T-helper 2 cell treated with Interferon-gamma antibody and Interleukin-4, amounts not matched to agents 5 μg/mL and 100 μg/mL, for 36 hours (primary cell): ENCODE results near the gene FOXD4L1.
"Not testable (repeated sequence)": the region's sequence is repeated elsewhere in the genome, so short reads cannot be mapped to it uniquely, and the experiment has no call there.

Experiments used
- DNase-seq: peaks from one replicate; pipeline ENCODE4 v3.0.0; 2021; ENCODE audit warnings: low spot score
- H3K27ac Mint-ChIP-seq: one replicate; pipeline ENCODE4 v1.8.0; 2021; ENCODE audit warnings: mild to moderate bottlenecking, mixed read lengths
- H3K27me3 Mint-ChIP-seq: one replicate; pipeline ENCODE4 v1.8.0; 2021; ENCODE audit warnings: low read depth, mixed read lengths
- H3K36me3 Mint-ChIP-seq: one replicate; pipeline ENCODE4 v1.8.0; 2021; ENCODE audit warnings: low read depth, mixed read lengths
- H3K4me1 Mint-ChIP-seq: one replicate; pipeline ENCODE4 v1.8.0; 2021; ENCODE audit warnings: low read depth, mixed read lengths
- H3K4me3 Mint-ChIP-seq: one replicate; pipeline ENCODE4 v1.8.0; 2022; ENCODE audit warnings: mild to moderate bottlenecking, moderate library complexity, mixed read lengths
- H3K9me3 Mint-ChIP-seq: one replicate; pipeline ENCODE4 v1.8.0; 2021; ENCODE audit warnings: mixed read lengths

FOXD4L1 gene

GRCh38 chr2:113541976-113542485, 43.6 kb downstream of the FOXD4L1 start:
- H3K9me3 Mint-ChIP-seq, H3K36me3 Mint-ChIP-seq, H3K4me1 Mint-ChIP-seq, DNase-seq, H3K27ac Mint-ChIP-seq: not testable (repeated sequence)
- Mint-ChIP-seq H3K27me3 (peaks cover 20% of the 10 kb centered on the region), H3K4me3 (peak overlapping the region; percentile 79)

GRCh38 chr2:113542529-113542928, 44.1 kb downstream of the FOXD4L1 start:
- DNase-seq, H3K9me3 Mint-ChIP-seq, H3K4me1 Mint-ChIP-seq, H3K27ac Mint-ChIP-seq, H3K36me3 Mint-ChIP-seq: not testable (repeated sequence)
- H3K4me3 Mint-ChIP-seq, result peak overlapping the region; percentile 79
- H3K27me3 Mint-ChIP-seq, result peaks cover 23% of the 10 kb centered on the region
